VCaP (cell line): ENCODE measurements around the gene DDR2.
A peak's percentile ranks its signal among the peaks of the same experiment; 100 is the strongest.

Source experiments
- H3K27ac ChIP-seq: fragments of 450-650 bp; 2 replicates; pipeline ENCODE4 v1.5.1; 2017
- TF ChIP-seq, protein P1 (sequence below): fragments of 450-650 bp; conservative IDR thresholded peaks from 2 replicates; pipeline ENCODE4 v1.5.1; 2017; ENCODE audit warnings: mild to moderate bottlenecking, moderate library complexity

Gene DDR2

DNA sequence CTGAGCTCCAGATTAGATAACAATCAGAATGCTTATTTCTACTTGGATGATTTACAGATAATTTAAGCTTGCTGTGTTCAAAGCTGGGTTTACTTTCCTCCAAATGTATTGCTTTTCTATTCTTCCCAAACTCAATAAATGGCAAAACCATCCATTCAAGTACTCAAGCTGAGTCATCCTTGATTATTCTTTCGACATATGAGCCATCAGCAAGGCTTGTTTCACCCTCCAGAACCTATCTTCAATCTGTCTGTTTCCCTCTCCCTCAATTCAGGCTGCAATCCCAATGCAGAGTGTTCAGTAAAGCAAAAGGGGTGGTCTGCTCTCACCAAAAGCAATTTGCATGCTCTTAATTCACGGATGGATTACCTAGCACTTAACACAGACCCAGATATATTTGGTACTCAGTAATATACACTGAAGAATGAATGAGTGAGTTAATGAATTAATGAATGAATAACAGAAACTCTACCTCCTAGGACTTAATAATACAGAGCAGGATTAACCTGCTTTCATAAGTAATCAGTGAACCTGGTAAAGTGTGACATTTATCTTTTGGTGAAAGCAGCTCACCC lies 41.9 kb downstream of the DDR2 start:
- no peak overlapping the region for H3K27ac ChIP-seq
- TF ChIP-seq, protein P1, sequence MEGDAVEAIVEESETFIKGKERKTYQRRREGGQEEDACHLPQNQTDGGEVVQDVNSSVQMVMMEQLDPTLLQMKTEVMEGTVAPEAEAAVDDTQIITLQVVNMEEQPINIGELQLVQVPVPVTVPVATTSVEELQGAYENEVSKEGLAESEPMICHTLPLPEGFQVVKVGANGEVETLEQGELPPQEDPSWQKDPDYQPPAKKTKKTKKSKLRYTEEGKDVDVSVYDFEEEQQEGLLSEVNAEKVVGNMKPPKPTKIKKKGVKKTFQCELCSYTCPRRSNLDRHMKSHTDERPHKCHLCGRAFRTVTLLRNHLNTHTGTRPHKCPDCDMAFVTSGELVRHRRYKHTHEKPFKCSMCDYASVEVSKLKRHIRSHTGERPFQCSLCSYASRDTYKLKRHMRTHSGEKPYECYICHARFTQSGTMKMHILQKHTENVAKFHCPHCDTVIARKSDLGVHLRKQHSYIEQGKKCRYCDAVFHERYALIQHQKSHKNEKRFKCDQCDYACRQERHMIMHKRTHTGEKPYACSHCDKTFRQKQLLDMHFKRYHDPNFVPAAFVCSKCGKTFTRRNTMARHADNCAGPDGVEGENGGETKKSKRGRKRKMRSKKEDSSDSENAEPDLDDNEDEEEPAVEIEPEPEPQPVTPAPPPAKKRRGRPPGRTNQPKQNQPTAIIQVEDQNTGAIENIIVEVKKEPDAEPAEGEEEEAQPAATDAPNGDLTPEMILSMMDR, result no peak

DNA sequence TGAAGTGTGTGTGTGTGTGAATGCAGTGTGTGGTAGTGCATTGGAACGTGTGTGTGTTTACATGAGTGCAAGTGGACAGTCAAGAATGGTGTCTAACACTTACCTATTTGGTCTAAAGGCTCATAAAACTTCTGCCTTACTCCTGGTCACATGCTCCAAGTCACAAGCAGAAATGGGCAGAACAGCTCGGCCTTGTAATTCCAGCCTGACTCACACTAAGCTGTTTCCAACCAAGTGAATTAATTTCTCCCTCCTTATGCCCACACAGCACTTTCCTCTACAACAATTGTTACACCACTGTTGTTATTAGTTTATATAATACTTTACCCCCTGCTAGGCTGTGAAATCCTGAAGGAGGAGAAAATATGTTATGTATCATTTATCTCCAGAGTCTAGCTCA lies 43.8 kb downstream of the DDR2 start:
- peak overlapping the region; percentile 23; the same call in 1 of the 2 replicates for H3K27ac ChIP-seq
- TF ChIP-seq, protein P1, result no peak

DNA sequence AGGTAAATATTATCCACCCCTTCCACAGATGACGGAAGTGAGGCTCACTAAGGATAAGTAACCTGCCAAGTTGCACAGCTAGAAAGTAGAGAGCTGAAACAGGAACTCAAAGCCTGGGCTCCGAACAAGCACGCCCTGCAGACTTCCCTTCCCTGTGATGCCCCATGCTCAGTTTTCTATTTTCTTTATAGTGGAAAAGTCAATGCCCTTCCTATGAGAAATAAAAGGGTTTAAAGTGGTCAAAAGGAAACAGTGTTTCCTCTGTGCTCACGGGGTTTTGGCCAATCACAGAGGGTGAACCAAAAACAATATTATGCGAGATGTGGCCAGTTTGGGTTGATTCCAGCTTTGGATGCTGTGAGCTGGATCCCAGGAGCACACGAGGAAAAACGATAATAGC lies 44.5 kb downstream of the DDR2 start:
- TF ChIP-seq, protein P1, result no peak
- H3K27ac ChIP-seq, result no peak overlapping the region

DNA sequence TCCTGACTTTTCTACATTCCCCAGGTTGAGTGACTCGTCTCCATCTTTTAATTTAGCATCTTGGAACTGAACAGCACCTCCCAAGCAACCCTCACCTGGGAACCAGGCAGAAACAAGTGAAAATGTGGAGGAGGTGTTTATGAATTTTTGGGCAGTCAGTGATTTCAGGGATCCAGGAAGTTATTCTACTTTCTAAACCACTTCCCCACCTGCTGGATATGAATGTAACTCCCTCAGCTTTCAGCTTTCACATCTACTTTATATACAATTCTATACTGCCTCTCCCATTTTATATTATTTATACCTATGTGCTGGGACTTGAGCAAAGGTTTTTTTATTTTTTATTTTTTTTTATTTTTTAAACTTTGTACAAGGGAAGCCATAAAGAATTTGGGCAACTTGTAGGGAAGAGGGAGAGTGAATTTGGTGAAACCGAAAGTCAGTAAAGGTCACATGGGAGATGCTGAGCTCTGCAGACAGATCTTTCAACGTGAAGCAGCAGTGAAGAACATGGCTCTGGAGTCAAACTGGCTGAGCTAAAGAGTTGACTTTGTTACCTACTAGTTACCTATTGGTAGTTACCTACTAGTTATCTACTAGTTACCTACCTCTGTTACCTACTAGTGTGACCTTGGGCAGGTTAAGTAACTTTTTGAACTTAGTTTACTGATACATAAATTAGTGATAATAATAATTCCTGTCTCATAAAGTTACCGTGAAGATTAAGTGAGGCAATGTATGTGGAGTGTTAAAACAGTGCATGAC lies 45.5 kb downstream of the DDR2 start:
- TF ChIP-seq, protein P1, result no peak
- no peak overlapping the region for H3K27ac ChIP-seq

DNA sequence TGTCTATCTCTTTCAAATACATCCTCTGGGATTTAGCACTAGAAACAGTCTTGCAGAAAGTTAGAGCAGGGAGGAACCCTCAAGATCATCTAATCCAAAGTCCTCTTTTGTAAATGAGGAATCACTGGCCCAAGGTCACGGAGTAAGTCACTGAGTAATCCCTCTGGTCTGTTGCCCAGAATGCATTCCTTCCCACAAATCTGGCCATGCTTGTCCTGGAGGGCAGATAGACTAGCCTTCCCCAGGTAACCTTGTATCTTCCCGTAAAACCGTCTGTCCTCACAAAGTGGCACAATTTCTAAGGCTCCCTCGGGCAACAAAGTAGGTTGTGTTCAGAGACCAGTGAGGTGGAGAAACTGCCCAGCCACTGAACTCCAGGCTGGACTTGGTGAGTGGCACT lies 46.2 kb downstream of the DDR2 start:
- H3K27ac ChIP-seq, result no peak overlapping the region
- TF ChIP-seq, protein P1, result no peak

DNA sequence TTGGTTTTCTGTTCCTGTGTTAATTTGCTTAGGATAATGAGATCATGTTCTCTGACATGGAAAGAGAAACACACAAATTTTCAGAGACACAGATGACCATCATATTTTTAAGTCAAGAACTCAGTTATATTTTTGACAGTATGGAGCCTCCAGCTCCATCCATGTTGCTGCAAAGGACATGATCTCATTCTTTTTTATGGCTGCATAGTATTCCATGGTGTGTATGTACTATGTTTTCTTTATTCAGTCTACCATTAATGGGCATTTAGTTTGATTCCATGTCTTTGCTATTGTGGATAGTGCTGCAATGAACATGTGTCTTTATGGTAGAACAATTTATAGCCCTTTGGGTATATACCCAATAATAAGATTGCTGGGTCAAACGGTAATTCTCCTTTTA lies 47.0 kb downstream of the DDR2 start:
- no peak overlapping the region for H3K27ac ChIP-seq
- TF ChIP-seq, protein P1, result no peak

DNA sequence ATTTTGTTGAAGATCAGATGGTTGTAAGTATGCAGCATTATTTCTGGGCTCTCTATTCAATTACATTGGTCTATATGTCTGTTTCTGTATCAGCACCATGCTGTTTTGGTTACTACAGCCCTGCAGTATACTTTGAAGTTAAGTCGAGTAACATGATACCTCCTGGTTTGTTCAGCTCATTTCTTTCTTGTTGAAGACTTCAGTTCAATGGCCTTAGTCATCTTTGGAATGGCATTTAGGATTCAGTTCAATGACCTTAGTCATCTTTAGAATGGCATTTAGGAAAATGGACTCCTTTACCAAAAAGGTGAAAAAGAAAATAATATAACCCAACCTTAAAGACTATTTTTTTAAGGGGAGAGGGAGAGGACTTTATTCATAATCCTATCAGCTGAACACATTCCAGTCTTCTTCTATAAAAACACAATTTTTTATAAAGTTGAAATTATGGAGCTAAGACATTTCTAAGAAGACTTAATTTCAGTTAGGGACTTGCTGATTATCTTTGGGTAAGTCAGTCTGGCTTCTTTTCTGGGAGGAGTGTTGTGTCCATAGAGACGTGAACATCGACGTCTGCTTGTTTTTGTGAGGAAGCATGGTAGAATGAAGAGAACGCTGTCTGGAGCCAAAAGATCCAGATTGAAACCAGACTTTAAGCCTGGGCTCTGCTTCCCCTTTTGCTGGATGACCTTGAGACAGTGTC lies 48.3 kb downstream of the DDR2 start:
- no peak overlapping the region for H3K27ac ChIP-seq

More for the DNA sequence above, 48.3 kb downstream of the DDR2 start:
- TF ChIP-seq, protein P1, result no peak
